ENCODE measurements around the gene PPP1R13B. TPM values are rescaled to one million over a fixed set of nuclear protein-coding genes. Genes with fewer than 3 reads are reported as not detected.

Gene PPP1R13B
- total RNA-seq, 1 donor, result 7.3 TPM

DNA sequence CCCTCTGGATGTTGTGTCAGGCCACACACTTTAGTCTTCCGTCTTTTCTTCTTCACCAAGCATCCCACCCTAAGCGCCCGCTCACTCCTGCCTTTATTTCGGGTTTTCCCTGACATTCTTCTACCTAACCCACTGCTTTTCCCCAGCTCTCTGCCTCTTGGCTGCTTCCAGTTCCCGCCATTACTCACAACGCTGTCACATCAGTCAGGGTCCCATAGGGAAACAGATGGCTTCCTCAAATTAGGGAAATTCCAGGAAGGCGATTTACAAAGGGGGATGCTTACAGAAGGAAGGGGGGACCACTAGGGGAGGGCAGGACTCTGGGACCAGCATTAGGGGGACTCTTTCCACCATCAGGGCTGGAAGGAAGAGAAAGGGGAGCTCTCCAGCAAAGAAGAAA, 9.2 kb upstream of the PPP1R13B start:
- DNase-seq (ENCODE audit: low read depth), result no peak
- no peak overlapping the region for H3K4me3 ChIP-seq (ENCODE audit: low read depth, low read length)
- TF ChIP-seq, protein P1, sequence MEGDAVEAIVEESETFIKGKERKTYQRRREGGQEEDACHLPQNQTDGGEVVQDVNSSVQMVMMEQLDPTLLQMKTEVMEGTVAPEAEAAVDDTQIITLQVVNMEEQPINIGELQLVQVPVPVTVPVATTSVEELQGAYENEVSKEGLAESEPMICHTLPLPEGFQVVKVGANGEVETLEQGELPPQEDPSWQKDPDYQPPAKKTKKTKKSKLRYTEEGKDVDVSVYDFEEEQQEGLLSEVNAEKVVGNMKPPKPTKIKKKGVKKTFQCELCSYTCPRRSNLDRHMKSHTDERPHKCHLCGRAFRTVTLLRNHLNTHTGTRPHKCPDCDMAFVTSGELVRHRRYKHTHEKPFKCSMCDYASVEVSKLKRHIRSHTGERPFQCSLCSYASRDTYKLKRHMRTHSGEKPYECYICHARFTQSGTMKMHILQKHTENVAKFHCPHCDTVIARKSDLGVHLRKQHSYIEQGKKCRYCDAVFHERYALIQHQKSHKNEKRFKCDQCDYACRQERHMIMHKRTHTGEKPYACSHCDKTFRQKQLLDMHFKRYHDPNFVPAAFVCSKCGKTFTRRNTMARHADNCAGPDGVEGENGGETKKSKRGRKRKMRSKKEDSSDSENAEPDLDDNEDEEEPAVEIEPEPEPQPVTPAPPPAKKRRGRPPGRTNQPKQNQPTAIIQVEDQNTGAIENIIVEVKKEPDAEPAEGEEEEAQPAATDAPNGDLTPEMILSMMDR (IDR thresholded peaks at IDR 0.05; ENCODE audit: insufficient read depth, low read depth, low read length), result no peak

DNA sequence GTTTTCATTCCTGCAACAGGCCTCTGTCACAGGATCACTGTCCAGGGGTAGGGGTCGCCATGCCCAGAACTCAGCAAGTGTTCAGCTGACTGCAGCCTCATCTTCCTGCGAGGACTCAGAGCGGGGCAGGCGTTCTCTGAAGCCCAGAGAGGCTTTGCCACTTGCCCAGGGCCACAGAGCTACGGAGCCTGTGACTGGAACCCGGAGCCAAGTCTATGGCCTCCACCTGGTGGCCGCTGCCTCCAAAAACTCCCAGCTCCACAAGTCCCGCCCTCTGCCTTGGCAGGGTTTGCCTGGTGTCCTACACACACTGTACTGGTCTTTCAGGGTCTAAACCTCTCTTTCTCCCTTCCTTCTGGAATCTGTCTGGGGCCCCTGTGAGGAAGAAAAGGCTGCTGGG, 8.7 kb upstream of the PPP1R13B start:
- no peak overlapping the region for H3K4me3 ChIP-seq (ENCODE audit: low read depth, low read length)
- no peak for DNase-seq (ENCODE audit: low read depth)
- TF ChIP-seq, protein P1 (IDR thresholded peaks at IDR 0.05; ENCODE audit: insufficient read depth, low read depth, low read length), result no peak

DNA sequence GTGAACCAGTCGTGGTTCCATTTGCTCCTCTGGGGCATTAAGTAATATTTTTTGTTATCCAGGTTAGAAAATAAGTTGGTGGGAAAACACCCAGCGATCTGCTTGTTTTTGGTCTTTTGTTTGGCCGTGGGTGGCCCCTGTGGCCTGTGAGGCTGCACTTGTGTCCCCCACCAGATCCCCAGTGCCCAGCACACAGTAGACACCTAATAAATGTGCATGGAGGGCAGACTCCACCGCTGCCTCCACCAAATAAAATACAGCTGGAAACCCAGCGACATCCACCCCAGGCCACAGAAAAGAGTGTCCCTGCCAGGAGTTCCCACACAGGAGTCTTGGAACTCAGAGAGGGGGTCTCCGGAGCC, 8.3 kb upstream of the PPP1R13B start:
- no peak for DNase-seq (ENCODE audit: low read depth)
- no peak overlapping the region for H3K4me3 ChIP-seq (ENCODE audit: low read depth, low read length)

DNA sequence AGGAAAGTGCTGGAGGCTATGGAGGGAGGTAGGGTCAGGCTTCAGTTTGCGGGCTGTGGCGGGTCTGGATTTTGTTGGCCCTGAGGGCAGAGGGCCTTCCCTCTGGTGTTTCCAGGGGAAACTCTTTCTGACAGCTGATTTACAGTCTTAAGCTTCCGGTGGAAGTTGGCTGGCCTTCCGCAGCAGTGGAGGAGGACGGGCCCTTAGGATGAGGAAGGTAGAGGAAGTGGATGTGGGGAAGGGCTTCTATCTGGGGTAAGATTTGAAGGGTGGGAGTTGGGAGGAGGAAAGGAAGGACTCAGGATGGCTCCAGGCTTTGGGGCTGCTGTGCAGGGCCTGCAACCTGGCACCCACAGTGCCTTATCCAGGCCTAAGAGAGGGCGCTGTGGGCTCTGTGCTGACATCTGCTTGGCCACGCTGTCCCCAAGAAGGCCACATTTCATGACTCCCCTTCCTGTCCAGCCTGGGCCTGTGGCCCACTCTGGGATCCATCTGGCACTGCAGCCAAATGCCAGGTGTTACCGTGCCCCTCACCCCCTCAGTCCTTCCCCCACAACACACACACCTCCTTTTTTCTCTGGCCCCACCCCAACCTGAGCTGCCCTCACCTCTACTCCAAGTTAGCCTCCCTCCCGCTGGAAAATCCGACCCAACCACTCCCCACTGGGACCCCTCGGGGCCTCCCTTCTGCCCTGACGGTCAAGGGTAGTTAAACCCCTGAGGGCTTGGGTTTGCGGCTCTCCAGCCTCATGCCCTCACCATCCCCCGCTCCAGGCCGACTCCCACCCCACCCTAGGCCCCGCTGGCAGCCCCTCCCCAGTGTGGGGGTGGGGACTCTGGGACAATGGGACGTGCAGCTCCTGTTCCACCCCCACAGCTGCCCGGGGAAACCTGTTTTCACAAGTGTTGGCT, 7.7 kb upstream of the PPP1R13B start:
- H3K4me3 ChIP-seq (ENCODE audit: low read depth, low read length), result no peak overlapping the region
- TF ChIP-seq, protein P1 (IDR thresholded peaks at IDR 0.05; ENCODE audit: insufficient read depth, low read depth, low read length), result no peak
- no peak for DNase-seq (ENCODE audit: low read depth)

More for the DNA sequence above, 8.3 kb upstream of the PPP1R13B start:
- TF ChIP-seq, protein P1 (IDR thresholded peaks at IDR 0.05; ENCODE audit: insufficient read depth, low read depth, low read length), result no peak

DNA sequence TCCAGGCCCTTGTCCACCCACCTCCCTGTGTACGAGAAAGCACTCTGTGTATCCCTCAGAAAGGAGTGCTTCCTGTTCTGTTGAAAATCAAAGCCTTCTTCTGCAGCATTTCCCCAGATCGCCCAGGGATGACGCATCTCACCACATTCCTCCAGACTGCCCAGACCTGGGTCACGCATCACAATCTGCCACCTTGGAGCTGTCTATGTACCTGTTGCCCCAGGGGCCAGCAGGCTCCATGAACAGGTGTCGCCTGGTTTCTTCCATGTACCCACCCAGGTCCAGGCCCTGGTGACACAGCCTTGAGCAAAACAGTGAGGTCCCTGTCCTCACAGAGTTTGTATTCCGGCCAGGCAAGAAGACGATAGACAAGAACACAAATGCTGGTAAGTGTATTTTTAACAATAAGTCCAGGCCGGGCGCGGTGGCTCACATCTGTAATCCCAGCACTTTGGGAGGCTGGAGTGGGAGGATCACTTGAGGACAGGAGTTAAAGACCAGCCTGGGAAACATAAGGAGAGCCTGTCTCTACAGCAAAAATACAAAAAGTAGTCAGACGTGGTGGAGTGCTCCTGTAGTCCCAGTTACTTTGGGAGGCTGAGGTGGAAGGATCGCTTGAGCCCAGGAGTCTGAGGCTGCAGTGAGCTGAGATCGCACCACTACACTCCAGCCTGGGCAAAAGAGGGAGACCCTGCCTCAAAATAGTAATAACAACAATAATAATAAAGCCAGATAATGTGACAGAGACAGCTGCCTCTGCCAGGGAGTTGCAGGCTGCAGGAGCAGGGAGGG, 6.8 kb upstream of the PPP1R13B start:
- no peak for DNase-seq (ENCODE audit: low read depth)
- H3K4me3 ChIP-seq (ENCODE audit: low read depth, low read length), result no peak overlapping the region
- TF ChIP-seq, protein P1 (IDR thresholded peaks at IDR 0.05; ENCODE audit: insufficient read depth, low read depth, low read length), result no peak

DNA sequence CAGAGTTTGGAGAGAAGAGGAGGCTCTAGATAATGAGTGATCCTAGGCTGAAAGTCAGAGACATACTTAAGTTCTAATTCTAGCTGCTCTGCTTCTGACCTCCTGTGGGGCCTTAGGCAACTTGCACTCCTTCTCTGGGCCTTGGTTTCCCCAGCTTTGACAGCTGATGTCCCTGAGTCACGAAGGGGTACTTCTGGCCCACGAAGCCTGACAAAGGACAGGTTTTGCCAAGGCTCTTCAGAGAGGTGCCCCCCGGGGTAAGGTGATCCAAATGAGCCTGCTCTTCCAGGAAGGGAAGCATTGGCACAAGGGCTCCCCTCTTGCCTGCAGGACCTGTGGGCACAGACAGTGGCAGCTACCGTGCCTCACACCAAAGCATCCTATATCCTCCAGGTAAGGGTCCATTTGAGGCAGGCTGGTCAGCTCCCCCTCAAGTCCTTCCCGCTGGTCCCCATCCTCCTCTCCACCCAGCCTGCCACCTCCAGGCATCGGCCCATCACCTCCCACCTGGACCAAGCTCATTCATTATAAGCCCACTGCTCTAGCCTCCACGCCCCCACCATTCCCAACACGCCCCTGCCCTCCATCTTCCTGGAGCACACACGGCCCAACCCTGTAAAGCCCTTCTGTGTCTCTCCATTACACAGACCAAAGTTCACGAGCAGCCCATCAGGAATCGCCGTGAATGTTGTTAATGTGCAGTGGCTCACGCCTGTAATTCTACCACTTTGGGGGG, 1.9 kb upstream of the PPP1R13B start:
- TF ChIP-seq, protein P1 (IDR thresholded peaks at IDR 0.05; ENCODE audit: insufficient read depth, low read depth, low read length), result no peak
- DNase-seq (ENCODE audit: low read depth), result no peak

More for the DNA sequence above, 1.9 kb upstream of the PPP1R13B start:
- no peak overlapping the region for H3K4me3 ChIP-seq (ENCODE audit: low read depth, low read length)
